Endothelial cell of umbilical vein (primary cell): Measurements from ENCODE around the gene STARD5. TPM values are rescaled to one million over a fixed set of nuclear protein-coding genes. Genes with fewer than 3 reads are reported as not detected.

ENCODE experiments used
- BruUV-seq: library from RNA; stranded (reverse); fragments of 400-500 nt; replicated peaks from 2 replicates; lab custom pipeline; 2021; lab: Mats Ljungman, UMichigan
- CTCF ChIA-PET: fragments of 300-600, 350-600 bp; sonication (Branson Sonifier 250); formaldehyde crosslinking; loops from one replicate; lab custom pipeline; 2021; ENCODE audit warnings: antibody characterized with exemption, inconsistent platforms; lab: Charles Lee
- POLR2A ChIA-PET: fragments of 300-600, 350-600 bp; sonication (Branson Sonifier 250); formaldehyde crosslinking; loops from one replicate; lab custom pipeline; 2021; ENCODE audit warnings: antibody characterized with exemption, inconsistent platforms; lab: Charles Lee
- DNase-seq: peaks from one replicate; pipeline ENCODE4 v3.0.0-alpha.2; 2011; ENCODE audit warnings: low read depth, low spot score
- FAIRE-seq: peaks from 2 replicates; lab custom pipeline; 2011; peaks lifted over from hg19 to GRCh38; lab: Jason Lieb, UNC
- H2AFZ ChIP-seq: 2 replicates; pipeline ENCODE4 v1.6.0; 2012; ENCODE audit warnings: low read depth, low read length, control low read depth, inconsistent platforms
- H3K27ac ChIP-seq: 2 replicates; pipeline ENCODE4 v1.5.1; 2011; ENCODE audit warnings: low read depth, mild to moderate bottlenecking, control low read depth, low read length, moderate library complexity; ENCODE audit not compliant: insufficient read depth
- H3K27me3 ChIP-seq, 2 experiments: 2 replicates each; pipeline versions ENCODE4 v1.6.0 to v1.6.1; 2011; ENCODE audit warnings: low read length in 2 of 2, mixed read lengths in 1 of 2; ENCODE audit not compliant: control insufficient read depth in 2 of 2, insufficient read depth in 2 of 2
- H3K36me3 ChIP-seq, 2 experiments: 2 replicates in 1 of 2; 3 replicates in 1 of 2; pipeline ENCODE4 v1.5.1; 2011; ENCODE audit warnings: low read length in 2 of 2, mild to moderate bottlenecking in 1 of 2, moderate library complexity in 1 of 2; ENCODE audit not compliant: control insufficient read depth in 2 of 2, insufficient read depth in 2 of 2; ENCODE audit errors: extremely low read depth in 1 of 2
- H3K4me1 ChIP-seq: 3 replicates; pipeline ENCODE4 v1.5.1; 2011; ENCODE audit warnings: mild to moderate bottlenecking, low read length; ENCODE audit not compliant: control insufficient read depth, insufficient read depth; ENCODE audit errors: extremely low read depth
- H3K4me2 ChIP-seq: 2 replicates; pipeline ENCODE4 v1.6.1; 2011; ENCODE audit warnings: low read length, control low read depth, mixed read lengths; ENCODE audit not compliant: insufficient read depth
- H3K4me3 ChIP-seq, 3 experiments: fragments of 200-600 bp in 1 of 3; sonication (generic), shearing (Covaris generic) in 1 of 3; replicated peaks in 1 of 3; 2 replicates each; pipeline ENCODE4 v1.5.1; 2011 to 2016; ENCODE audit warnings: control low read depth in 3 of 3, low read length in 3 of 3, mild to moderate bottlenecking in 2 of 3, inconsistent platforms in 1 of 3, low read depth in 1 of 3, moderate library complexity in 1 of 3; ENCODE audit not compliant: insufficient read depth in 1 of 3
- H3K79me2 ChIP-seq: 2 replicates; pipeline ENCODE4 v1.6.0; 2012; ENCODE audit warnings: low read length, inconsistent platforms; ENCODE audit not compliant: control insufficient read depth, insufficient read depth
- H3K9ac ChIP-seq: replicated peaks from 2 replicates; pipeline ENCODE3; 2011; ENCODE audit warnings: low read length, control low read depth; ENCODE audit not compliant: insufficient read depth; ENCODE audit errors: extremely low read depth
- H3K9me1 ChIP-seq: replicated peaks from 3 replicates; pipeline ENCODE4 v1.6.0; 2011; ENCODE audit warnings: mild to moderate bottlenecking, low read length; ENCODE audit not compliant: control insufficient read depth, insufficient read depth; ENCODE audit errors: extremely low read depth
- H3K9me3 ChIP-seq: replicated peaks from 2 replicates; pipeline ENCODE4 v1.5.1; 2012; ENCODE audit warnings: low read length, inconsistent platforms; ENCODE audit not compliant: control insufficient read depth, insufficient read depth
- H4K20me1 ChIP-seq: replicated peaks from 2 replicates; pipeline ENCODE3; 2011; ENCODE audit warnings: mild to moderate bottlenecking, low read length; ENCODE audit not compliant: control insufficient read depth, insufficient read depth; ENCODE audit errors: extremely low read depth
- GATA2 ChIP-seq: IDR thresholded peaks from 2 replicates; pipeline ENCODE4 v1.7.0; 2011; ENCODE audit warnings: low read depth, mild to moderate bottlenecking, moderate library complexity, mixed read lengths, low read length; ENCODE audit not compliant: insufficient read length, insufficient read depth
- JUN ChIP-seq: IDR thresholded peaks from 2 replicates; pipeline ENCODE4 v1.6.1; 2011; ENCODE audit warnings: borderline replicate concordance, low read depth; ENCODE audit not compliant: insufficient read length, insufficient read depth
- MYC ChIP-seq: IDR thresholded peaks from one replicate; pipeline ENCODE4 v1.6.1; 2011; ENCODE audit warnings: mild to moderate bottlenecking, low read depth, low read length
- POLR2A ChIP-seq: IDR thresholded peaks from 2 replicates; pipeline ENCODE4 v1.6.1; 2012; ENCODE audit warnings: low read depth, mild to moderate bottlenecking, control low read depth, low read length
- POLR2AphosphoS5 ChIP-seq: IDR thresholded peaks from 2 replicates; pipeline ENCODE4 v1.6.1; 2012; ENCODE audit warnings: low read depth, mild to moderate bottlenecking, control low read depth, low read length, moderate library complexity; ENCODE audit not compliant: insufficient read depth
- dilution Hi-C: fragments of 300-500 bp; cut with MboI; formaldehyde crosslinking; loops from one replicate; pipeline ENCODE4 v1.15.0; 2019; ENCODE audit warnings: low sequenced_read_pairs; ENCODE audit not compliant: extremely low pct_ligation_motif_present
- intact Hi-C: fragments of 100-400 bp; cut with micrococcal nuclease; formaldehyde crosslinking; loops from one replicate; pipeline ENCODE4 v1.10.0; 2022
- polyA plus RNA-seq, 4 experiments: library from polyadenylated mRNA; depleted of rRNA in 3 of 4; stranded (reverse) in 3 of 4; unstranded in 1 of 4; fragments of >200 nt; gene quantifications; 2 replicates each; pipeline versions ENCODE4 v1.2.1 to v1.2.3, GENCODE V29; 2011 to 2012; ENCODE audit warnings: missing spikeins in 1 of 4
- total RNA-seq: library from RNA; stranded (reverse); gene quantifications from 2 replicates; pipeline ENCODE4 v1.2.3, GENCODE V29; 2021
- TF ChIP-seq, protein P1 (sequence below), 2 donors: IDR thresholded peaks; 1 replicate in 1 of 2; 2 replicates in 1 of 2; pipeline ENCODE4 v1.5.1; 2011; ENCODE audit warnings: low read length in 2 of 2, mild to moderate bottlenecking in 2 of 2, moderate library complexity in 2 of 2, control low read depth in 1 of 2, inconsistent platforms in 1 of 2, low read depth in 1 of 2; ENCODE audit not compliant: insufficient read depth in 1 of 2; ENCODE audit errors: extremely low read depth in 1 of 2

The STARD5 gene
- total and polyA plus RNA-seq, 2 donors (not counting 3 experiments of a cell fraction or from before 2014, with no cell fraction given): 2.2 to 3.0 TPM

GRCh38 chr15:81274255-81274654 is 49.7 kb downstream of the STARD5 start:
- Histone ChIP-seq H3K4me2 (no peak overlapping the region), H3K27me3 (peaks cover 7 to 12% of the 10 kb centered on the region in 2 experiments), H3K9me3 (no peaks in the 10 kb centered on the region), H3K4me3 (no peak overlapping the region), H2AFZ (no peak overlapping the region), H3K79me2 (no peaks in the 10 kb centered on the region), H3K9me1 (no peaks in the 10 kb centered on the region), H3K4me1 (no peaks in the 10 kb centered on the region), H3K27ac (no peak overlapping the region), H3K36me3 (no peaks in the 10 kb centered on the region), H4K20me1 (no peaks in the 10 kb centered on the region), H3K9ac (no peak overlapping the region)
- FAIRE-seq (no peak), DNase-seq (no peak)
- POLR2A ChIA-PET: no interaction called here
- BruUV-seq: no TSS peak
- dilution Hi-C loops (no loop called here), intact Hi-C loops (loop anchor here (10.0 kb wide), 1 partner anchor 771 kb away; the partner anchor contains the start of gene MEX3B)
- TF ChIP-seq, protein P1, sequence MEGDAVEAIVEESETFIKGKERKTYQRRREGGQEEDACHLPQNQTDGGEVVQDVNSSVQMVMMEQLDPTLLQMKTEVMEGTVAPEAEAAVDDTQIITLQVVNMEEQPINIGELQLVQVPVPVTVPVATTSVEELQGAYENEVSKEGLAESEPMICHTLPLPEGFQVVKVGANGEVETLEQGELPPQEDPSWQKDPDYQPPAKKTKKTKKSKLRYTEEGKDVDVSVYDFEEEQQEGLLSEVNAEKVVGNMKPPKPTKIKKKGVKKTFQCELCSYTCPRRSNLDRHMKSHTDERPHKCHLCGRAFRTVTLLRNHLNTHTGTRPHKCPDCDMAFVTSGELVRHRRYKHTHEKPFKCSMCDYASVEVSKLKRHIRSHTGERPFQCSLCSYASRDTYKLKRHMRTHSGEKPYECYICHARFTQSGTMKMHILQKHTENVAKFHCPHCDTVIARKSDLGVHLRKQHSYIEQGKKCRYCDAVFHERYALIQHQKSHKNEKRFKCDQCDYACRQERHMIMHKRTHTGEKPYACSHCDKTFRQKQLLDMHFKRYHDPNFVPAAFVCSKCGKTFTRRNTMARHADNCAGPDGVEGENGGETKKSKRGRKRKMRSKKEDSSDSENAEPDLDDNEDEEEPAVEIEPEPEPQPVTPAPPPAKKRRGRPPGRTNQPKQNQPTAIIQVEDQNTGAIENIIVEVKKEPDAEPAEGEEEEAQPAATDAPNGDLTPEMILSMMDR (IDR thresholded peaks at IDR 0.05; ENCODE audit: extremely low read depth in 1 of 2, insufficient read depth in 1 of 2, low read depth in 1 of 2, low read length in 2 of 2): no peak
- TF ChIP-seq POLR2AphosphoS5 (no peak), POLR2A (no peak), JUN (no peak), MYC (no peak), GATA2 (no peak)
- CTCF ChIA-PET: interaction anchor here (0.6 to 5.5 kb wide), 17 partner anchors 8 to 713 kb away, joined by 3 to 142 read pairs (median 9); partner anchors contain the start of gene STARD5
